ENCODE results near the gene DFFA.

DNA sequence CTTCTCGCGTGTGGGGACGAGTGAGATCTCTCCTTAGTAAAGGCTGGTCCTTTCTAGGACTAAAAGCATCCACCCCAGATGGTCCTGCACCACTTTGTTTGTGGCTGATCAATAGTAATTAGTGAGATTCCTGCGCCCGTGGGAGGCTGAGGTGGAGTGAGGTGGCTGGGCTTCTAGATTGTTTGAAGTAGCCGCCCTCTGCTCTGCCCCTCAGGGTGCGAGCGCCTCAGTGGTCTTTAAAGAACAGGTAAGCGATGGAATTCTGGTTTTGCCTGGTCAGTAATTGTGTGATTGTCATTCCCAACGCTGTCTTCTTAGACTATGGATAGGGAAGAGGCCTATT lies 23.1 kb upstream of the DFFA start:
- TF ChIP-seq, protein P1, sequence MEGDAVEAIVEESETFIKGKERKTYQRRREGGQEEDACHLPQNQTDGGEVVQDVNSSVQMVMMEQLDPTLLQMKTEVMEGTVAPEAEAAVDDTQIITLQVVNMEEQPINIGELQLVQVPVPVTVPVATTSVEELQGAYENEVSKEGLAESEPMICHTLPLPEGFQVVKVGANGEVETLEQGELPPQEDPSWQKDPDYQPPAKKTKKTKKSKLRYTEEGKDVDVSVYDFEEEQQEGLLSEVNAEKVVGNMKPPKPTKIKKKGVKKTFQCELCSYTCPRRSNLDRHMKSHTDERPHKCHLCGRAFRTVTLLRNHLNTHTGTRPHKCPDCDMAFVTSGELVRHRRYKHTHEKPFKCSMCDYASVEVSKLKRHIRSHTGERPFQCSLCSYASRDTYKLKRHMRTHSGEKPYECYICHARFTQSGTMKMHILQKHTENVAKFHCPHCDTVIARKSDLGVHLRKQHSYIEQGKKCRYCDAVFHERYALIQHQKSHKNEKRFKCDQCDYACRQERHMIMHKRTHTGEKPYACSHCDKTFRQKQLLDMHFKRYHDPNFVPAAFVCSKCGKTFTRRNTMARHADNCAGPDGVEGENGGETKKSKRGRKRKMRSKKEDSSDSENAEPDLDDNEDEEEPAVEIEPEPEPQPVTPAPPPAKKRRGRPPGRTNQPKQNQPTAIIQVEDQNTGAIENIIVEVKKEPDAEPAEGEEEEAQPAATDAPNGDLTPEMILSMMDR (IDR thresholded peaks at IDR 0.05): no peak
- no peak for TF ChIP-seq EZH2 (IDR thresholded peaks at IDR 0.05)
- TF ChIP-seq EZH2phosphoT487 (IDR thresholded peaks at IDR 0.05): no peak

Data from neural progenitor cell (in vitro differentiated cells).